HepG2 (cell line): ENCODE data around the gene ROMO1. TPM values are rescaled to one million over a fixed set of nuclear protein-coding genes. Genes with fewer than 3 reads are reported as not detected.

Experiments
- ADNP ChIP-seq: sonication (generic); formaldehyde crosslinking; IDR thresholded peaks from 2 replicates; pipeline ENCODE4 v1.4.0; 2020; ENCODE audit warnings: missing genetic modification reagents
- CENPX ChIP-seq: sonication (generic); formaldehyde crosslinking; IDR thresholded peaks from 2 replicates; pipeline ENCODE4 v1.9.0; 2021; ENCODE audit warnings: mild to moderate bottlenecking, missing genetic modification reagents, moderate library complexity
- DMTF1 ChIP-seq: sonication (generic); formaldehyde crosslinking; IDR thresholded peaks from 2 replicates; pipeline ENCODE4 v1.4.0; 2020; ENCODE audit warnings: mild to moderate bottlenecking, missing genetic modification reagents
- MTA1 ChIP-seq: sonication (generic); formaldehyde crosslinking; IDR thresholded peaks from 2 replicates; pipeline ENCODE4 v1.4.0; 2020; ENCODE audit warnings: missing genetic modification reagents, mild to moderate bottlenecking, borderline replicate concordance
- NCOA5 ChIP-seq: sonication (generic); formaldehyde crosslinking; IDR thresholded peaks from 2 replicates; pipeline ENCODE4 v1.4.0; 2020; ENCODE audit warnings: missing genetic modification reagents
- RFX1 ChIP-seq: fragments of 450-650 bp; IDR thresholded peaks from 2 replicates; pipeline ENCODE4 v1.6.1; 2017
- RFXANK ChIP-seq: IDR thresholded peaks from 2 replicates; pipeline ENCODE4 v1.6.1; 2016
- SOX5 ChIP-seq: IDR thresholded peaks from 2 replicates; pipeline ENCODE4 v1.6.1; 2016; ENCODE audit warnings: borderline replicate concordance
- SP1 ChIP-seq, 2 experiments: fragments of 450-650 bp in 1 of 2; sonication (generic) in 1 of 2; formaldehyde crosslinking in 1 of 2; IDR thresholded peaks; 2 replicates each; pipeline versions ENCODE4 v1.4.0 to v1.6.1; 2016 to 2020; ENCODE audit warnings: missing genetic modification reagents in 1 of 2
- TBL1XR1 ChIP-seq: fragments of 150-350 bp; IDR thresholded peaks from 2 replicates; pipeline ENCODE4 v1.6.1; 2014; ENCODE audit warnings: borderline replicate concordance, low read length; ENCODE audit not compliant: partially characterized antibody
- TCF12 ChIP-seq, 2 experiments: fragments of 450-650 bp in 1 of 2; sonication (generic) in 1 of 2; formaldehyde crosslinking in 1 of 2; IDR thresholded peaks; 2 replicates each; pipeline versions ENCODE4 v1.6.1 to v1.8.0; 2017 to 2022; ENCODE audit warnings: antibody characterized with exemption in 1 of 2, mild to moderate bottlenecking in 1 of 2, missing genetic modification reagents in 1 of 2, moderate library complexity in 1 of 2
- THRA ChIP-seq: sonication (generic); formaldehyde crosslinking; IDR thresholded peaks from 2 replicates; pipeline ENCODE4 v1.4.0; 2020; ENCODE audit warnings: missing genetic modification reagents, borderline replicate concordance
- TIGD3 ChIP-seq: sonication (generic); formaldehyde crosslinking; IDR thresholded peaks from 2 replicates; pipeline ENCODE4 v1.5.1; 2020; ENCODE audit warnings: mild to moderate bottlenecking, missing genetic modification reagents, borderline replicate concordance
- ZNF12 ChIP-seq: sonication (generic); formaldehyde crosslinking; IDR thresholded peaks from 2 replicates; pipeline ENCODE4 v1.5.0; 2020; ENCODE audit warnings: missing genetic modification reagents
- ZNF253 ChIP-seq: sonication (generic); formaldehyde crosslinking; IDR thresholded peaks from 2 replicates; pipeline ENCODE4 v1.8.0; 2022; ENCODE audit warnings: mild to moderate bottlenecking, missing genetic modification reagents, borderline replicate concordance
- ZNF674 ChIP-seq: sonication (generic); formaldehyde crosslinking; IDR thresholded peaks from 2 replicates; pipeline ENCODE4 v1.5.0; 2020; ENCODE audit warnings: low read depth, mild to moderate bottlenecking, missing genetic modification reagents
- ZZZ3 ChIP-seq: sonication (generic); formaldehyde crosslinking; IDR thresholded peaks from 2 replicates; pipeline ENCODE4 v1.4.0; 2020; ENCODE audit warnings: missing genetic modification reagents, mild to moderate bottlenecking, borderline replicate concordance
- polyA plus RNA-seq, 8 experiments: library from polyadenylated mRNA; depleted of rRNA in 3 of 8; stranded (reverse) in 7 of 8; unstranded in 1 of 8; fragments of >200 nt; fragmentation: Illumina TruSeq in 4 of 8; extraction: Trizol in 4 of 8; gene quantifications; 2 replicates each; pipeline versions ENCODE4 v1.2.1 to v1.2.3, GENCODE V29; 2011 to 2016; ENCODE audit warnings: low read depth in 4 of 8, missing spikeins in 1 of 8, mixed read lengths in 1 of 8; ENCODE audit not compliant: insufficient read depth in 1 of 8
- total RNA-seq, 5 experiments: library from RNA; depleted of rRNA; stranded (reverse); fragments of >200 nt; fragmentation: Illumina TruSeq; extraction: Trizol; gene quantifications; 2 replicates each; pipeline ENCODE4 v1.2.3, GENCODE V29; 2016; ENCODE audit warnings: low read depth in 1 of 5
- TF ChIP-seq, protein P1 (sequence below): sonication (generic); formaldehyde crosslinking; IDR thresholded peaks from 2 replicates; pipeline ENCODE4 v1.5.0; 2020; ENCODE audit warnings: missing genetic modification reagents, mild to moderate bottlenecking, borderline replicate concordance
- TF ChIP-seq, protein P2 (sequence below): sonication (generic); formaldehyde crosslinking; IDR thresholded peaks from 2 replicates; pipeline ENCODE4 v1.5.1; 2020; ENCODE audit warnings: missing genetic modification reagents, mild to moderate bottlenecking, borderline replicate concordance

Gene ROMO1
- total and polyA plus RNA-seq, 2 of the 13 experiments (the other 11 are each of a cell fraction or from before 2014, with no cell fraction given): 636 to 755 TPM

DNA sequence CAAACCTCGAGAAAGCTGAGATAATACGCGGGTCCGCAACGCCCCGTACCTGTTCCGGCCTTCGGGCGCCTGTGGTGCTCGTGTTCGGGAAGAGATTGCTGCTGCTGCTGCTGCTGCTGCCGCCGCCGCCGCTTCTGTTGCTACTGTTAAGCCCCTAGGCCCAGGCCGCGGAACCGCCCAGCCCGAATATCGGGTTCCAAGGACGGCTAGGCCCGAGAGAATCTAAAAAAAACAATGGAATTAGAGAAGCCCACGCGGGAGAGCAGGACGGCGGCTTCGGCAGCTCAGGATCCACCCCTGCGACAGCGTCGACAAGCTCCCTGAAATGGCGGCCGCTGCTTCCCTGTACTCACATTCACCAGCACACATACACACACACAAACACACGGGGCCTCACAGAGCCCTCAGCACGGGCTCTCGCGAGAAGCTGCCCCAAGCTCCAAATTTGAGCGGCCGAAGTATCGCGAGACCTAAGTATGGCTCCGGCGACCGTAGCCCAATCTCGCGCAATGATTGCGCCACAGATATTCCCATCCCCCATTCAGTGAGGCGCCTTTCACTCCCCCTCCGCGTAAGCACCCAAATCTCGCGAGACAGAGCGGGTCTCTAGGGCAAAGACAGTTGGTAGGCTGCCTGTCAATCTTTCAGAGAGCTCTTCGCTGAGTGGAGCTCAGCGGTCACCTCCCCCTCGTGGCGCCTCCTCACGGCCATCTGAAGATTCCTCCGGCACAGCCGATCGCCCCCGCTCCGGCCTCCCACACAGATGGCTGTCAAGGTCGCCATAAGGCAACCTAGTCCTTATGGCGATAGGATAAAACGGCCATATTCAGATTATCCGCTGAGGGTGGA, 42.9 kb downstream of the ROMO1 start, which contains the start of gene RBM39 (continued):
- TF ChIP-seq, protein P1, sequence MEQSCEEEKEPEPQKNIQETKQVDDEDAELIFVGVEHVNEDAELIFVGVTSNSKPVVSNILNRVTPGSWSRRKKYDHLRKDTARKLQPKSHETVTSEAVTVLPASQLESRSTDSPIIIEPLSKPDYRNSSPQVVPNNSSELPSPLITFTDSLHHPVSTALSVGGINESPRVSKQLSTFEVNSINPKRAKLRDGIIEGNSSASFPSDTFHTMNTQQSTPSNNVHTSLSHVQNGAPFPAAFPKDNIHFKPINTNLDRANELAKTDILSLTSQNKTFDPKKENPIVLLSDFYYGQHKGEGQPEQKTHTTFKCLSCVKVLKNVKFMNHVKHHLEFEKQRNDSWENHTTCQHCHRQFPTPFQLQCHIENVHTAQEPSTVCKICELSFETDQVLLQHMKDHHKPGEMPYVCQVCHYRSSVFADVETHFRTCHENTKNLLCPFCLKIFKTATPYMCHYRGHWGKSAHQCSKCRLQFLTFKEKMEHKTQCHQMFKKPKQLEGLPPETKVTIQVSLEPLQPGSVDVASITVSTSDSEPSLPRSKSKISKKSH (CRISPR knock-in tag): peak; percentile 95; the same call in 1 of the 2 replicates
- peak; percentile 100 for TF ChIP-seq SP1 (IDR thresholded peaks at IDR 0.05)
- peak; percentile 85 for TF ChIP-seq SP1 (CRISPR knock-in tag; IDR thresholded peaks at IDR 0.05)
- TF ChIP-seq, protein P2, sequence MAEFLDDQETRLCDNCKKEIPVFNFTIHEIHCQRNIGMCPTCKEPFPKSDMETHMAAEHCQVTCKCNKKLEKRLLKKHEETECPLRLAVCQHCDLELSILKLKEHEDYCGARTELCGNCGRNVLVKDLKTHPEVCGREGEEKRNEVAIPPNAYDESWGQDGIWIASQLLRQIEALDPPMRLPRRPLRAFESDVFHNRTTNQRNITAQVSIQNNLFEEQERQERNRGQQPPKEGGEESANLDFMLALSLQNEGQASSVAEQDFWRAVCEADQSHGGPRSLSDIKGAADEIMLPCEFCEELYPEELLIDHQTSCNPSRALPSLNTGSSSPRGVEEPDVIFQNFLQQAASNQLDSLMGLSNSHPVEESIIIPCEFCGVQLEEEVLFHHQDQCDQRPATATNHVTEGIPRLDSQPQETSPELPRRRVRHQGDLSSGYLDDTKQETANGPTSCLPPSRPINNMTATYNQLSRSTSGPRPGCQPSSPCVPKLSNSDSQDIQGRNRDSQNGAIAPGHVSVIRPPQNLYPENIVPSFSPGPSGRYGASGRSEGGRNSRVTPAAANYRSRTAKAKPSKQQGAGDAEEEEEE (CRISPR knock-in tag): peak; percentile 99
- peak; percentile 49 for TF ChIP-seq TIGD3 (CRISPR knock-in tag)
- TF ChIP-seq ZNF674 (CRISPR knock-in tag): peak; percentile 96
- TF ChIP-seq ZZZ3 (CRISPR knock-in tag): peak; percentile 100
- peak; percentile 94 for TF ChIP-seq TBL1XR1
- no peak for TF ChIP-seq TCF12 (IDR thresholded peaks at IDR 0.05)
- TF ChIP-seq TCF12 (CRISPR knock-in tag; IDR thresholded peaks at IDR 0.05): no peak; the same call in 1 of the 2 replicates
- TF ChIP-seq RFX1: no peak; the same call in 1 of the 2 replicates
- peak; percentile 82 for TF ChIP-seq THRA (CRISPR knock-in tag)
- no peak for TF ChIP-seq DMTF1 (CRISPR knock-in tag)
- TF ChIP-seq NCOA5 (CRISPR knock-in tag): peak; percentile 81; the same call in 1 of the 2 replicates
- TF ChIP-seq SOX5 (CRISPR knock-in tag): peak; percentile 84
- peak; percentile 81 for TF ChIP-seq ZNF253 (CRISPR knock-in tag)
- peak; percentile 93 for TF ChIP-seq RFXANK (CRISPR knock-in tag)
- TF ChIP-seq CENPX (CRISPR knock-in tag): no peak
- TF ChIP-seq ZNF12 (CRISPR knock-in tag): peak; percentile 93; the same call in 1 of the 2 replicates
- TF ChIP-seq MTA1 (CRISPR knock-in tag): peak; percentile 88
- TF ChIP-seq ADNP (CRISPR knock-in tag): no peak
